Panc1 (cell line): ENCODE measurements around the gene GMEB2. TPM values are rescaled to one million over a fixed set of nuclear protein-coding genes. Genes with fewer than 3 reads are reported as not detected.

ENCODE experiments used
- ATAC-seq: fragments of 200-7000 bp; cut with Tn5 transposase; 2 replicates; pipeline ENCODE4 v1.9.1; 2020; ENCODE audit warnings: mild to moderate bottlenecking, moderate library complexity
- BruUV-seq: library from RNA; stranded (reverse); fragments of 400-500 nt; replicated peaks from 2 replicates; lab custom pipeline; 2021; lab: Mats Ljungman, UMichigan
- CTCF ChIA-PET: fragments of 300-600 bp; sonication (Branson Sonifier 250); formaldehyde crosslinking; loops from one replicate; lab custom pipeline; 2022; ENCODE audit warnings: antibody characterized with exemption; lab: Charles Lee
- POLR2A ChIA-PET: fragments of 300-600 bp; sonication (Branson Sonifier 250); formaldehyde crosslinking; loops from one replicate; lab custom pipeline; 2022; ENCODE audit warnings: antibody characterized with exemption; lab: Charles Lee
- DNase-seq: peaks from one replicate; pipeline ENCODE4 v3.0.0-alpha.2; 2010; ENCODE audit warnings: low read depth, low spot score
- H3K27ac ChIP-seq: 2 replicates; pipeline ENCODE4 v1.5.1; 2011; ENCODE audit warnings: mild to moderate bottlenecking, low read length, inconsistent platforms
- H3K27me3 ChIP-seq: fragments of 200-500 bp; sonication (Bioruptor generic); 2 replicates; pipeline ENCODE4 v1.6.0; 2014; ENCODE audit warnings: low read length, inconsistent platforms; ENCODE audit not compliant: control insufficient read depth, insufficient read depth
- H3K36me3 ChIP-seq: fragments of 200-500 bp; sonication (Bioruptor generic); 2 replicates; pipeline ENCODE4 v1.5.1; 2014; ENCODE audit warnings: inconsistent platforms, mild to moderate bottlenecking, low read length, moderate library complexity; ENCODE audit not compliant: control insufficient read depth, insufficient read depth
- H3K4me1 ChIP-seq: 2 replicates; pipeline ENCODE4 v1.5.1; 2011; ENCODE audit warnings: inconsistent platforms, mild to moderate bottlenecking, low read length, moderate library complexity; ENCODE audit not compliant: control insufficient read depth, insufficient read depth
- H3K4me3 ChIP-seq, 2 experiments: 2 replicates each; pipeline ENCODE4 v1.5.1; 2011 to 2012; ENCODE audit warnings: low read depth in 2 of 2, low read length in 2 of 2, mild to moderate bottlenecking in 2 of 2, inconsistent platforms in 1 of 2, moderate library complexity in 1 of 2
- H3K9me3 ChIP-seq: fragments of 200-500 bp; sonication (Bioruptor generic); 2 replicates; pipeline ENCODE4 v1.5.1; 2014; ENCODE audit warnings: low read depth, mild to moderate bottlenecking, inconsistent platforms, low read length, moderate library complexity; ENCODE audit not compliant: control insufficient read depth, insufficient read depth
- CTCF ChIP-seq: fragments of 450-650 bp; IDR thresholded peaks from 2 replicates; pipeline ENCODE4 v1.5.1; 2017; ENCODE audit warnings: mild to moderate bottlenecking
- POLR2AphosphoS5 ChIP-seq: IDR thresholded peaks from 2 replicates; pipeline ENCODE4 v1.6.1; 2012; ENCODE audit warnings: mild to moderate bottlenecking, low read depth, low read length, moderate library complexity
- REST ChIP-seq, 2 experiments: IDR thresholded peaks; 2 replicates each; pipeline ENCODE4 v1.6.1; 2011 to 2012; ENCODE audit warnings: low read depth in 2 of 2, control low read depth in 1 of 2, low read length in 1 of 2, mild to moderate bottlenecking in 1 of 2, moderate library complexity in 1 of 2; ENCODE audit not compliant: insufficient read depth in 1 of 2
- SIN3A ChIP-seq: IDR thresholded peaks from 2 replicates; pipeline ENCODE4 v1.6.1; 2012; ENCODE audit warnings: low read depth, mild to moderate bottlenecking, low read length, moderate library complexity, borderline replicate concordance; ENCODE audit not compliant: insufficient read depth
- TCF7L2 ChIP-seq: IDR thresholded peaks from 2 replicates; pipeline ENCODE4 v1.6.1; 2011; ENCODE audit warnings: mild to moderate bottlenecking, low read depth, low read length, inconsistent platforms
- in situ Hi-C: cut with HindIII; loops from 2 replicates; pipeline ENCODE4 v1.10.0; 2016; ENCODE audit warnings: low sequenced_read_pairs, low pct_unique_long_range_greater_than_20kb
- intact Hi-C: fragments of 100-400 bp; cut with micrococcal nuclease; formaldehyde crosslinking; loops from one replicate; pipeline ENCODE4 v1.10.0; 2022; ENCODE audit not compliant: unreplicated experiment
- total RNA-seq: library from RNA; stranded (reverse); gene quantifications from one replicate; pipeline ENCODE4 v1.2.1, GENCODE V29; 2021; ENCODE audit not compliant: unreplicated experiment

The GMEB2 gene
- total RNA-seq, 1 experiment from 2014 or later = 13.1 TPM

- no peak overlapping the region for H3K27ac ChIP-seq
- no peak overlapping the region for H3K4me3 ChIP-seq
- H3K9me3 ChIP-seq = no peaks in the 10 kb centered on the region
- DNase-seq = no peak
- no peaks in the 10 kb centered on the region for H3K27me3 ChIP-seq
- POLR2A ChIA-PET = no interaction called here
- no TSS peak for BruUV-seq
- ATAC-seq = no peak
- CTCF ChIA-PET = no interaction called here
- H3K36me3 ChIP-seq = no peaks in the 10 kb centered on the region
- in situ Hi-C loops = no loop called here
- intact Hi-C loops = no loop called here
- H3K4me1 ChIP-seq = peaks cover 6% of the 10 kb centered on the region
- no peak for TF ChIP-seq TCF7L2
- no peak for TF ChIP-seq REST (IDR thresholded peaks at IDR 0.05; ENCODE audit: insufficient read depth in 1 of 2, low read depth in 2 of 2, low read length in 1 of 2)
- no peak for TF ChIP-seq POLR2AphosphoS5
- no peak for TF ChIP-seq CTCF
Measured at GRCh38 chr20:63639093-63639975, 12.4 kb upstream of the GMEB2 start.

GRCh38 chr20:63636752-63637628 is 10.1 kb upstream of the GMEB2 start:
- no peaks in the 10 kb centered on the region for H3K27me3 ChIP-seq
- TF ChIP-seq TCF7L2 = no peak
- TF ChIP-seq POLR2AphosphoS5 = no peak
- no peak for TF ChIP-seq CTCF
- no peak for TF ChIP-seq REST (IDR thresholded peaks at IDR 0.05; ENCODE audit: insufficient read depth in 1 of 2, low read depth in 2 of 2, low read length in 1 of 2)
- no peak for TF ChIP-seq SIN3A
- no peaks in the 10 kb centered on the region for H3K4me1 ChIP-seq
- no peak overlapping the region for H3K27ac ChIP-seq
- BruUV-seq = no TSS peak
- in situ Hi-C loops = no loop called here
- DNase-seq = no peak
- no peaks in the 10 kb centered on the region for H3K9me3 ChIP-seq
- intact Hi-C loops = no loop called here
- ATAC-seq = no peak
- ChIA-PET CTCF (no interaction called here), POLR2A (interaction anchor here (0.7 kb wide), 1 partner anchor 16 kb away, joined by 5 read pairs; no protein-coding TSS in a partner anchor)
- no peak overlapping the region for H3K4me3 ChIP-seq
- no peaks in the 10 kb centered on the region for H3K36me3 ChIP-seq
